HepG2 (cell line): ENCODE data around the gene UBB. TPM values are rescaled to one million over a fixed set of nuclear protein-coding genes. Genes with fewer than 3 reads are reported as not detected.

Experiments
- FOXA3 ChIP-seq: IDR thresholded peaks from 2 replicates; pipeline ENCODE4 v1.6.1; 2016; ENCODE audit warnings: missing genetic modification reagents, missing compliant biosample characterization
- GATAD2A ChIP-seq: IDR thresholded peaks from 2 replicates; pipeline ENCODE4 v1.6.1; 2016
- KAT7 ChIP-seq: IDR thresholded peaks from 2 replicates; pipeline ENCODE4 v1.6.1; 2018; ENCODE audit warnings: borderline replicate concordance, missing compliant biosample characterization
- NR2F6 ChIP-seq, 2 experiments: IDR thresholded peaks; 2 replicates each; pipeline ENCODE4 v1.6.1; 2016; ENCODE audit warnings: antibody characterized with exemption in 1 of 2, mild to moderate bottlenecking in 1 of 2
- PTBP1 ChIP-seq: fragments of 200-400 bp; formaldehyde crosslinking; IDR thresholded peaks from 2 replicates; pipeline ENCODE4 v1.6.1; 2018; ENCODE audit warnings: low read length, low read depth; ENCODE audit not compliant: poor library complexity, severe bottlenecking
- SP5 ChIP-seq: IDR thresholded peaks from 2 replicates; pipeline ENCODE4 v1.6.1; 2016; ENCODE audit warnings: low read depth, borderline replicate concordance
- ZMYM4 ChIP-seq: sonication (generic); formaldehyde crosslinking; IDR thresholded peaks from 2 replicates; pipeline ENCODE4 v1.8.1; 2023; ENCODE audit warnings: mild to moderate bottlenecking, missing genetic modification reagents
- ZNF143 ChIP-seq: sonication (generic); formaldehyde crosslinking; IDR thresholded peaks from 2 replicates; pipeline ENCODE4 v1.4.0; 2020; ENCODE audit warnings: missing genetic modification reagents
- ZNF225 ChIP-seq: sonication (generic); formaldehyde crosslinking; IDR thresholded peaks from 2 replicates; pipeline ENCODE4 v1.4.0; 2020; ENCODE audit warnings: mild to moderate bottlenecking, missing genetic modification reagents
- ZNF263 ChIP-seq: sonication (generic); formaldehyde crosslinking; IDR thresholded peaks from 2 replicates; pipeline ENCODE4 v1.4.0; 2020; ENCODE audit warnings: missing genetic modification reagents
- ZNF333 ChIP-seq: sonication (generic); formaldehyde crosslinking; IDR thresholded peaks from 2 replicates; pipeline ENCODE4 v1.4.0; 2020; ENCODE audit warnings: mild to moderate bottlenecking, missing genetic modification reagents, borderline replicate concordance
- ZNF383 ChIP-seq: sonication (generic); formaldehyde crosslinking; IDR thresholded peaks from 2 replicates; pipeline ENCODE4 v1.4.0; 2020; ENCODE audit warnings: missing genetic modification reagents, mild to moderate bottlenecking, borderline replicate concordance
- ZNF557 ChIP-seq: sonication (generic); formaldehyde crosslinking; IDR thresholded peaks from 2 replicates; pipeline ENCODE4 v1.4.0; 2020; ENCODE audit warnings: missing genetic modification reagents
- ZNF776 ChIP-seq: sonication (generic); formaldehyde crosslinking; IDR thresholded peaks from 2 replicates; pipeline ENCODE4 v1.4.0; 2020; ENCODE audit warnings: mild to moderate bottlenecking, missing genetic modification reagents
- polyA plus RNA-seq, 8 experiments: library from polyadenylated mRNA; depleted of rRNA in 3 of 8; stranded (reverse) in 7 of 8; unstranded in 1 of 8; fragments of >200 nt; fragmentation: Illumina TruSeq in 4 of 8; extraction: Trizol in 4 of 8; gene quantifications; 2 replicates each; pipeline versions ENCODE4 v1.2.1 to v1.2.3, GENCODE V29; 2011 to 2016; ENCODE audit warnings: low read depth in 4 of 8, missing spikeins in 1 of 8, mixed read lengths in 1 of 8; ENCODE audit not compliant: insufficient read depth in 1 of 8
- total RNA-seq, 5 experiments: library from RNA; depleted of rRNA; stranded (reverse); fragments of >200 nt; fragmentation: Illumina TruSeq; extraction: Trizol; gene quantifications; 2 replicates each; pipeline ENCODE4 v1.2.3, GENCODE V29; 2016; ENCODE audit warnings: low read depth in 1 of 5
- TF ChIP-seq, protein P1 (sequence below): sonication (generic); formaldehyde crosslinking; IDR thresholded peaks from 2 replicates; pipeline ENCODE4 v1.4.0; 2020; ENCODE audit warnings: missing genetic modification reagents, borderline replicate concordance
- TF ChIP-seq, protein P2 (sequence below): sonication (generic); formaldehyde crosslinking; IDR thresholded peaks from 2 replicates; pipeline ENCODE4 v1.8.1; 2022; ENCODE audit warnings: mild to moderate bottlenecking, missing genetic modification reagents
- TF ChIP-seq, protein P3 (sequence below): IDR thresholded peaks from 2 replicates; pipeline ENCODE4 v1.6.1; 2016; ENCODE audit warnings: low read depth
- TF ChIP-seq, protein P4 (sequence below), 2 experiments: sonication (generic) in 1 of 2; formaldehyde crosslinking in 1 of 2; IDR thresholded peaks; 2 replicates each; pipeline versions ENCODE4 v1.4.0 to v1.6.1; 2018 to 2020; ENCODE audit warnings: missing genetic modification reagents in 2 of 2, borderline replicate concordance in 1 of 2, low read depth in 1 of 2, mild to moderate bottlenecking in 1 of 2, missing biosample characterization in 1 of 2
- TF ChIP-seq, protein P5 (sequence below): IDR thresholded peaks from 2 replicates; pipeline ENCODE4 v1.6.1; 2016; ENCODE audit warnings: low read depth, borderline replicate concordance
- TF ChIP-seq, protein P6 (sequence below): sonication (generic); formaldehyde crosslinking; IDR thresholded peaks from 2 replicates; pipeline ENCODE4 v1.4.0; 2020; ENCODE audit warnings: mild to moderate bottlenecking, missing genetic modification reagents
- TF ChIP-seq, protein P7 (sequence below): IDR thresholded peaks from 2 replicates; pipeline ENCODE4 v1.6.1; 2012; ENCODE audit warnings: inconsistent platforms

The UBB gene
- total and polyA plus RNA-seq, 2 of the 13 experiments (the other 11 are each of a cell fraction or from before 2014, with no cell fraction given), result 1,130 to 2,066 TPM

DNA sequence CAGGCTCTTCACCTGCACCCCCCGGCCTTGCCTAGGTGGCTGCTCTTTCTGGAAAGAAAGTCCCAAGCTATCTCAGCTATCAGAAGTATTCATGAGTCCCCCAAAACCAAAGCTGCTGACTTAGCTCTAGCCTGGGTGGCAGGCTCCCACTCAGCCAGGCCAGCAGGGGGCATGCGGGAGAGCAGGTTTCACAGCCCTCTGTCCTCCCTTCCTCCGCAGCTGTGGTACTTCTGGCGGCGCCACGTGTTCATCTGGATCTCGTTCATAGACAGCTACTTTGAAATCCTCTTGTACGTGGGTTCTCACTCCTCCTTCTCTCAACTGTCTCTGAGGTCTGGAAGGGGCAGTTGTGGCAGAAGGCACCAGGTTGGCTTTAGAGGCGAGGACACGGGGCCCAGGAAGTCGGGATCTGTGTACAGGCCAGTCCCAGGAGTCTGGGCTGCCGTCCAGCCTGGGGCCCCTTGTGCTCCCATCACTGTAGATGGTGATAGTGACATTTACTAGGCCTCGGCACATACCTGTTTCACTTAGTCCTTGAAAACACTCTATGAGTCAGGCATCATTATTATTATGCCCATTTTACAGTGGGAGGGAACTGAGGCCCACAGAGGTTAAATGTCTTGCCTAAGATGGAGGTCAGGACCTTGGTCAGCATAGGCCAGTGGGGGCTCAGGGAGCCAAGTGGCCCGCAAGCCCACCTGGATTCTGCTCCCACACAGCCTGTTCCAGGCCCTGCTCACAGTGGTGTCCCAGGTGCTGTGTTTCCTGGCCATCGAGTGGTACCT lies 47.4 kb downstream of the UBB start (continued):
- TF ChIP-seq ZNF225 (CRISPR knock-in tag) (no peak), ZNF557 (CRISPR knock-in tag) (no peak), PTBP1 (no peak), NR2F6 (IDR thresholded peaks at IDR 0.05) (no peak), NR2F6 (CRISPR knock-in tag; IDR thresholded peaks at IDR 0.05) (0 out of 2 replicates have a peak, but pooled peaks have one; percentile 37), ZMYM4 (CRISPR knock-in tag) (peak; percentile 75), ZNF383 (no peak), ZNF333 (no peak), GATAD2A (CRISPR knock-in tag) (peak; percentile 48), ZNF776 (CRISPR knock-in tag) (no peak), SP5 (no peak), KAT7 (no peak), FOXA3 (no peak), ZNF143 (no peak), ZNF263 (CRISPR knock-in tag) (peak; percentile 88)
- TF ChIP-seq, protein P1, sequence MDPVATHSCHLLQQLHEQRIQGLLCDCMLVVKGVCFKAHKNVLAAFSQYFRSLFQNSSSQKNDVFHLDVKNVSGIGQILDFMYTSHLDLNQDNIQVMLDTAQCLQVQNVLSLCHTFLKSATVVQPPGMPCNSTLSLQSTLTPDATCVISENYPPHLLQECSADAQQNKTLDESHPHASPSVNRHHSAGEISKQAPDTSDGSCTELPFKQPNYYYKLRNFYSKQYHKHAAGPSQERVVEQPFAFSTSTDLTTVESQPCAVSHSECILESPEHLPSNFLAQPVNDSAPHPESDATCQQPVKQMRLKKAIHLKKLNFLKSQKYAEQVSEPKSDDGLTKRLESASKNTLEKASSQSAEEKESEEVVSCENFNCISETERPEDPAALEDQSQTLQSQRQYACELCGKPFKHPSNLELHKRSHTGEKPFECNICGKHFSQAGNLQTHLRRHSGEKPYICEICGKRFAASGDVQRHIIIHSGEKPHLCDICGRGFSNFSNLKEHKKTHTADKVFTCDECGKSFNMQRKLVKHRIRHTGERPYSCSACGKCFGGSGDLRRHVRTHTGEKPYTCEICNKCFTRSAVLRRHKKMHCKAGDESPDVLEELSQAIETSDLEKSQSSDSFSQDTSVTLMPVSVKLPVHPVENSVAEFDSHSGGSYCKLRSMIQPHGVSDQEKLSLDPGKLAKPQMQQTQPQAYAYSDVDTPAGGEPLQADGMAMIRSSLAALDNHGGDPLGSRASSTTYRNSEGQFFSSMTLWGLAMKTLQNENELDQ (CRISPR knock-in tag), result peak; percentile 33; the same call in 1 of the 2 replicates
- TF ChIP-seq, protein P2, sequence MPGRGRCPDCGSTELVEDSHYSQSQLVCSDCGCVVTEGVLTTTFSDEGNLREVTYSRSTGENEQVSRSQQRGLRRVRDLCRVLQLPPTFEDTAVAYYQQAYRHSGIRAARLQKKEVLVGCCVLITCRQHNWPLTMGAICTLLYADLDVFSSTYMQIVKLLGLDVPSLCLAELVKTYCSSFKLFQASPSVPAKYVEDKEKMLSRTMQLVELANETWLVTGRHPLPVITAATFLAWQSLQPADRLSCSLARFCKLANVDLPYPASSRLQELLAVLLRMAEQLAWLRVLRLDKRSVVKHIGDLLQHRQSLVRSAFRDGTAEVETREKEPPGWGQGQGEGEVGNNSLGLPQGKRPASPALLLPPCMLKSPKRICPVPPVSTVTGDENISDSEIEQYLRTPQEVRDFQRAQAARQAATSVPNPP (CRISPR knock-in tag), result peak; percentile 52; the same call in 1 of the 2 replicates
- TF ChIP-seq, protein P3, sequence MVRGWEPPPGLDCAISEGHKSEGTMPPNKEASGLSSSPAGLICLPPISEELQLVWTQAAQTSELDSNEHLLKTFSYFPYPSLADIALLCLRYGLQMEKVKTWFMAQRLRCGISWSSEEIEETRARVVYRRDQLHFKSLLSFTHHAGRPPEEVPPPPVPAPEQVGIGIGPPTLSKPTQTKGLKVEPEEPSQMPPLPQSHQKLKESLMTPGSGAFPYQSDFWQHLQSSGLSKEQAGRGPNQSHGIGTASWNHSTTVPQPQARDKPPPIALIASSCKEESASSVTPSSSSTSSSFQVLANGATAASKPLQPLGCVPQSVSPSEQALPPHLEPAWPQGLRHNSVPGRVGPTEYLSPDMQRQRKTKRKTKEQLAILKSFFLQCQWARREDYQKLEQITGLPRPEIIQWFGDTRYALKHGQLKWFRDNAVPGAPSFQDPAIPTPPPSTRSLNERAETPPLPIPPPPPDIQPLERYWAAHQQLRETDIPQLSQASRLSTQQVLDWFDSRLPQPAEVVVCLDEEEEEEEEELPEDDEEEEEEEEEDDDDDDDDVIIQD (CRISPR knock-in tag), result no peak
- TF ChIP-seq, protein P4, sequence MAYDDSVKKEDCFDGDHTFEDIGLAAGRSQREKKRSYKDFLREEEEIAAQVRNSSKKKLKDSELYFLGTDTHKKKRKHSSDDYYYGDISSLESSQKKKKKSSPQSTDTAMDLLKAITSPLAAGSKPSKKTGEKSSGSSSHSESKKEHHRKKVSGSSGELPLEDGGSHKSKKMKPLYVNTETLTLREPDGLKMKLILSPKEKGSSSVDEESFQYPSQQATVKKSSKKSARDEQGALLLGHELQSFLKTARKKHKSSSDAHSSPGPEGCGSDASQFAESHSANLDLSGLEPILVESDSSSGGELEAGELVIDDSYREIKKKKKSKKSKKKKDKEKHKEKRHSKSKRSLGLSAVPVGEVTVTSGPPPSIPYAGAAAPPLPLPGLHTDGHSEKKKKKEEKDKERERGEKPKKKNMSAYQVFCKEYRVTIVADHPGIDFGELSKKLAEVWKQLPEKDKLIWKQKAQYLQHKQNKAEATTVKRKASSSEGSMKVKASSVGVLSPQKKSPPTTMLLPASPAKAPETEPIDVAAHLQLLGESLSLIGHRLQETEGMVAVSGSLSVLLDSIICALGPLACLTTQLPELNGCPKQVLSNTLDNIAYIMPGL (CRISPR knock-in tag; IDR thresholded peaks at IDR 0.05; ENCODE audit: borderline replicate concordance in 1 of 2, low read depth in 1 of 2), result peak; percentile 65 to 80; a peak in 3 of 4 replicates
- TF ChIP-seq, protein P5, sequence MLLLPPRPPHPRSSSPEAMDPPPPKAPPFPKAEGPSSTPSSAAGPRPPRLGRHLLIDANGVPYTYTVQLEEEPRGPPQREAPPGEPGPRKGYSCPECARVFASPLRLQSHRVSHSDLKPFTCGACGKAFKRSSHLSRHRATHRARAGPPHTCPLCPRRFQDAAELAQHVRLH (CRISPR knock-in tag), result peak; percentile 55; the same call in 1 of the 2 replicates
- TF ChIP-seq, protein P6, sequence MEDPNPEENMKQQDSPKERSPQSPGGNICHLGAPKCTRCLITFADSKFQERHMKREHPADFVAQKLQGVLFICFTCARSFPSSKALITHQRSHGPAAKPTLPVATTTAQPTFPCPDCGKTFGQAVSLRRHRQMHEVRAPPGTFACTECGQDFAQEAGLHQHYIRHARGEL (CRISPR knock-in tag), result peak; percentile 91; the same call in 1 of the 2 replicates
- TF ChIP-seq, protein P7, sequence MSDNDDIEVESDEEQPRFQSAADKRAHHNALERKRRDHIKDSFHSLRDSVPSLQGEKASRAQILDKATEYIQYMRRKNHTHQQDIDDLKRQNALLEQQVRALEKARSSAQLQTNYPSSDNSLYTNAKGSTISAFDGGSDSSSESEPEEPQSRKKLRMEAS, result peak; percentile 97
